NCI-H2196 (cell line): ENCODE results near the gene GLYATL3.
A peak's percentile ranks its signal among the peaks of the same experiment; 100 is the strongest.

ENCODE experiments used
- DNase-seq: peaks from one replicate; lab custom pipeline; 2025; ENCODE audit not compliant: unreplicated experiment; lab: John Stamatoyannopoulos, UW

The GLYATL3 gene

DNA sequence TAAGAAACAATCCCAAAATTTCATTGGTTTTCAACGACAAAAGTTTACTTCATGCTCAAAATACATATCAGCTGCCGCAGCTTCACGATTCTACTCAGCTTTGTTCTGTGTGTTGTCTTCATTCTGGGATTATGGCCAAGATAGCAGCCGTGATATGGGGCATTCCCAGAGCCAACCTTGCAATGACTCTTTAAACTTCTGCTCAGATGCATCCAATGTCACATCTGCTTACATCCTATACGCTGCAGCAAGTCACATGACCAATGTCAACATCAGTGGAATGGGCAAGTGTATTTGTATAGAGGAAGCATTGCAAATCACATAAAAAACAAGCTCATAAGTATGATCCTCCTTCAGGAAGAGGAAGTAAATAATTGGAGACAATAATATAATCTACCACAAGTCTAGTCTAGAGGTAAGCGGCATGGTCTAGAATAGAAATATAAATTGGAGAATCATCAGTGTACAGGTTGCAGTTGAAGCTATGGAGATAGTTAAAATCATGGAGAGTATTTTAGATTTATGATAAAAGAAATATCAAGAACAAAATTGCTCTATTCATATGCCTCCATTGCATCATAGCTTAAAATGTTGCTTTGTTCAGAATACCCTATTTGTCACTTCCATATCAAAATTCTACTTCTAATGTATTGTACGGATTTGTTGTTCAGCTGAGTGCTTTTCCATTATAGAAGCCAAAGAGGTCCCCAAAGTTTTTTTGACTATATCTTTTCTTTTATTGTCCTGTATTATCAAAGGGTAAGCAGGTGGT is 43.5 kb downstream of the GLYATL3 start:
- peak; percentile 81 for DNase-seq

DNA sequence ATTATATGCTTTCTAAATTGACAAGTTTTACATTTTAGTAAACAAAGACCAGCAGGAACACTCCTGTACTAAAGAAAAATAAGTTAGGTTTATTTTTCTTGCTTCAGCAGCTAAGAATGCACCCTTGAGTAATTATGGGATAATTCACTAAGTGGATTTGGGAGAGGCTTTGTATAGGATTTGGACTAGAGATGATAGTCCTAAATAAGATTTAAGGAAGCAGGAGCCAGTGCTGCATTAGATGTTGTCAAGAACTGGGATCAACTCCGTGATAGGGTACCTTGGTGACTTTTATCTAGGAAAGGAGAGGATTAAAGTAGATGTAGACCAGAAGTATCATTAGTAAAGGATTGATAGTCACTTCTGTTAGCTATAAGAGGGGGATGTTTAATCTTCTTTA is 46.6 kb downstream of the GLYATL3 start:
- DNase-seq = no peak

DNA sequence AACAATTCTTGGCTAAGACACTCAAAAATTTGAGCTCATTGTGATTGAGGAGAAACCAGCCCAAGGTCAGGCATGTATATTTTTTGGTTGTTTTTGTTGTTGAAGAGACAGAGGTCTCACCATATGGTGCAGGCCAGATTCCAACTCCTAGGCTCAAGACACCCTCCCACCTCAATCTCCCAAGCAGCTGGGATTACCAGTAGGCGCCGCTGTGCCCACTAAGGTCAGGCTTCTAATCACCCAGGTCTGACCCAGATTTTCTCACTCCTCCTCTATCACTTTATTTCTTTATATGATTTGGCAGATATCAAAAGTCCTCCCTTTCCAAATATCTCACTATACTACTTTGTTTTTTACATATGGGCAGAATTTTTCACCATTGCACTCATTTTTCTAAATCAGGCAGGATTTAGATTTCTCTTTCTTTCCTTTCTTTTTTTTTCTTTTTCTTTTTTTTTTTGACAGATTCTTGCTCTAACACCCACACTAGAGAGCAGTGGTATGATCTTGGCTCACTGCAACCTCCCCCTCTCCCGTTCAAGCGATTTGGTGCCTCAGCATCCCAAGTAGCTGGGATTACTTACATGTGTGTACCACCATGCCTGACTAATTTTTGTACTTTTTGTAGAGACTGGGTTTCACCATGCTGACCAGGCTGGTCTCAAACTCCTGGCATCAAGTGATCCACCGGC is 49.0 kb downstream of the GLYATL3 start:
- DNase-seq = no peak

DNA sequence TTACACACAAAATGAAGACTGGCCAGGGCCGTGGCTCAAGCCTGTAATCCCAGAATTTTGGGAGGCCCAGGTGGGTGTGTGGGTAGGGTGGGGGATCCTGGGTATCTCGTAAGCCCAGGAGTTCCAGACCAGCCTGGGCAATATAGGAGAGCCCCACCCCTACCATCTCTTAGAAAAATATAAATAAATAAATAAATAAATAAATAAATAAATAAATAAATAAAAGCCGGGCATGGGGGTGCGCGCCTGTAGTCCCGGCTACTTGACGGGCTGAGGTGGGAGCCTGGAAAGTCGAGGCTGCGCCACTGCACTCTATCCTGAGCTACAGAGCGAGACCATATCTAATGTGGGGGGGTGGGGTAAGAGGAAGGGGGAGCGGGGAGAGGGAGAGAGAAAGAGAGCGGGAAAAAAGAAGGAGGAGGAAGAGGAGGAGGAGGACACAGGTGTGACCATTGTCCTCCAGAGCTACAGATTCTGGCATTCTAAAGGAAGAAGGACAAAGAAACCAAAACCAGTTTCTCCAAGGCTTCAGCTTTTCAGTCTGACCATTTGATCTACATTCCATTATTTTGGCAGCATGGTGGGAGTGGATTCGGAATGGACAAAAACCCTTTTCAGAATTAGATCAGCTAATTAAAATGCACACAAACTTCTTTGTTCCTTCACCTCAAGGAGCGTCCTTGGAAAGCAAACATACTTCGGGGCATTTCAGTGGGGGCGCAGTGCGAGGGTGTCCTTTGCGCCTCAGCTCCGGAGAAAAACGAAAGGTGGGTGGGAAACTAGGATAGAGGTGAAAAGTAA is 50.2 kb downstream of the GLYATL3 start:
- no peak for DNase-seq

DNA sequence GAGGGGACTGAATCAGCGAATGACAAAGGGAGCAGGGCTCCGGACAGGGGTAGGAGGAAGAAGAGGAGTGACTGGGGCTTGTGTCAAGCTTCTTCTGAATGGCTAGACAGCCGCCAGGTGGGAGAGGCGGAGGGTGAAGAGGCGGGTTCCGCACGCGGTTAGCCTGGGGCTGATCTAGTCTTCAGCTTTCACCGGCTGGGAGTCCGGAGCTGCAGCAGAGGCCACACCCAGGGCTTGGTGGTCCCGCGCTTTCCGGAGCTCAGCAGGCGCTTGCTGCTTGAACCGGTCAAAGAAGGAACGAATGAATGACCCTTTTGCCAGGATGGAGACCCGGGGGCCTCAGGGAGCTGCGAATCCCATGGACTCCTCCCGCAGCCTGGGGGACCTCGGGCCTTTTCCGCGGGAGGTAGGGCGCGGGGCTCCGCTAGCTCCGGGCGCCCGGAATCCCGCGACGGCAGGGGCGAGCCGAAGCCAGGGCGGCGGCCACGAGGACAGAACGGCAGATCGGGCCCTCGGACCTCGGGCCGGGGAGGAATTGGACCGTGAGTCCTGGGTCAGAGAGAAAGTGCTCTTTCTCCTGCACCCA is 50.9 kb downstream of the GLYATL3 start, which contains the start of gene C6orf141:
Gene C6orf141, plus strand, starts transcription at position 177 of the 586 bp plus-strand sequence. Its CDS starts 125 bp downstream, at position 302.
- DNase-seq = peak; percentile 79

DNA sequence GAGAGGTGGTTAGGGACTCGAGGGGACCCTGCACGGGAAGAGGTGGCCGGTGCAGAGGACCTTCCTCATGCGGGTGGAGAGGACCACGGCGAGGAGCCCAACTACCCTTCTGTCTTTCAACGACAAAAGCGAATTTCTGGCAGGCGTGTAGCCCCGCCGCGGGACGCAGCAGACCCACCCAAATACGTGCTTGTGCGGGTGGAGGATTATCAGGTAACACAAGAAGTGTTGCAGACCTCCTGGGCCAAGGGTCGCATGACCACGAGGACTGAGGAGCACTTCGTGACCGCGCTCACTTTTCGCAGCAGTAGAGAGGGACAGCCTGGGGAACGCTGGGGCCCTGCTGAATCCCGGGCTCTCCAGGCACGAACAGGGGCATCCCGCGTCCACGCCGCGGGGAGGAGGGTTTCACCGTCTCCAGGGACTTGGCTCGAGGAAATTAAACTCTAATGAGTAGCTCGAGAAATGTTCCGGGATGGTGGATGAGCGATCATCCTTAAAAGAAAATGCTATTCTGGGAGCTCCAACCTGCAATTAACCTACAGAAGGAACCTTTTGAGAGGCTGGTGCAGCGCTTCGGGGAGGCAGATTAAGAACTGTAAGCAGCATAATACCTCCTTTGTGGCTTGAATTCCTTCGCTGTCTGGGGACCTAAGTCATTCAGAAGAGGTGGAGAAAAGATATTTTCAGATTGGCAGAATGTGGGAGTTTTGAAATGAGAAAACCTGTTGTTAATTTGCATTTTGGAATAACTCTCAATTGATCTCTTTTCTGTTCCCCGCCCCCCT is 51.5 kb downstream of the GLYATL3 start:
- no peak for DNase-seq

DNA sequence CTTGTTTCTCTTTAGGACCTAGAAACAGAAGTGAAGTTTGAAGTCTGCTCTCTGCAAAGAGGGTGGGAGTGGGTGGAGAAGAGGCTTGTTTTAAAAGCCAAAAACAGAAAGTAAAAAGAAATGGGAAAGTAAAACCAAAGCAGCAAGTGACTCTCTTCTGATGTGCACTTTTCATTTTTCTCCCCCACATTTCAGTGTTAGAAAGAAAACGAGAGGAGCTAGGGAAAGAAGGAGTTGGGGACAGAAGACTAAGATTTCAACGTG is 52.1 kb downstream of the GLYATL3 start:
- DNase-seq = no peak

DNA sequence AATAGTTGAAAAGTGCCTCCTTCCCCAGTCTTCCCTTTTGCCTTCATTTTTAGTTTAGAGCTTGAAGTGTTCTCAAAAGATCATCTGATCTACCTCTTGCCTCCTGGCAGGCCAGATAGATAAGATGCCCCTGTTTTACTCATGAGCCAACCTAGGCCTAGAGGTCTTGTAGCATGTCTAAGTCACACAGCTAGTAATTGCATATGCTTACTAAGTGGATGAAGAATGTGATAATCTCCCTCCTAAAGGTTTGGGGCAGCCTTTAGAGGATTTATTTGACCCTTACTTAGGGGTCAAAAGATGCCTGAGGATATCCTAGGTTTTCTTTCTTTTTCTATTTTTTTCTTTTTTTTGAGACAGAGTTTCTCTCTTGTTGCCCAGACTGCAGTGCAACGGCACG is 52.9 kb downstream of the GLYATL3 start:
- no peak for DNase-seq

DNA sequence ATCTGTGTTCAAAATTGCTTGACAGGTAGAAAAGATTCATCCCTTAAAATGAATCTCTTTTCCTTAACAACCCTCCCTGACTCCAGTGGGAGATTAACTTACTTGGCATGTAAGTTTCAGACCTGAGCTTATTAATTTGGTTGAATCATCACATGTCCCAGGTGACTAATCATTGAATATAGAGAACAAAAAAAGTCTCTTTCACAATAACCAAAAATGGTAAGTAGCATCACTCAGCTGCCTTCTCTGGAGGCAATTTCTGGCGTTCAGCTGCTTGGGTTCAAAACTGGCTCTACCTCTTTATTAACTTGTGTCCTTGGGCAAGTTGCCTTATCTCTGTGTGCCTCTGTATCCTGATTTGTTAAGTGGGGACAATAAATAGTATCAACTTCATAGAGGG is 53.7 kb downstream of the GLYATL3 start:
- DNase-seq = no peak

DNA sequence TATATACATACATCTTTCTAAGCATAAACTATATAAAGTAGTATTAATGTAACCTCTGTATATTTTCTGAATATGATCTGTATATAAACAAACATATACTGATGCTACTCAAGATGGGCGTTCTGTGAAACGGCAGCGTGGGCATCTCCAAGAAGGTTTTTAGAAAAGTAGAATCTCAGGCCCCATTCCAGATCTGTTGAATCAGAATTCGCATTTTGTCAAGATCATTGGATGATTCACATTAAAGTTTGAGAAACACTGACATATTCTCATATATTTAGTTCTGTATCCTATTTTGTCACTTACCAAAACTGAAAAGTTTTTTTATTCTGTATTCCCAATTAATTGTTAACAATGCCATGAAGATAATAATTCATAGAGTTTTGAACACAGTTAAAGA is 56.2 kb downstream of the GLYATL3 start:
- DNase-seq = no peak

DNA sequence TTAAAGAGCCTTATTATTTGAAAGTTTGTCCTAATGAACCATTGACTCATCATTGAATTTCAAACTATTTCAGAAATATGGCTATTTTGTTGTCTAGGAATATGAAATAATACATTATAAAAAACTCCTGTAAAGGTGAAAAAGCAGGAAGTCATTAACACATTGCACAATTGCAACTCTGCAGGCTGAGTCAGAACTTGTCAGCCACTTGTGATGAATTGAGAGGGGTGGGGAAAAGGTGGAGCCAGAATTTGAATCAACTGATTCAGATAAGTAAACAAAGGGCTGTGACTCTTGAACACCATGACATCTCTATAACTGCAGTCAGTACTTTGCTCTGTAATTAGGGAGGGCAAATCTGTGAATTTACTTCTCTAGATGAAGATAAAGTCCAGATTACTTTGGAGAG is 56.7 kb downstream of the GLYATL3 start:
- DNase-seq = peak; percentile 68

DNA sequence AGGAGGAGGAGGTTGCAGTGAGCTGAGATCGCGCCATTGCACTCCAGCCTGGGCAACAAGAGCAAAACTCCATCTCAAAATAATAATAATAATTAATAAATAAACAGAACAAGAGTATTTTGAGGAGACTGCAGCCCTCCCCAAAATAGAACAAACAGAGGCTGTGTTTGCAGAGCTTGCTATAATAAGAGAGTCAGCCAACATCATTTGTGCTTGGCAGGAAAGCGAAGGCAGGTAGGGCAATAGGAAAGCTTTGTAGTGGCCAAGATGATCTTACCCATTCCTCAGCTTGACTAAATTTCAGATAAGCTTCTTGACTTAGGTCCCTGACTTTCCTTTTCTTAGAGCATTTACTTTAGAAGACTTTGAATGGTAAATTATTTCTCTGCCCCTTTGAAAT is 57.5 kb downstream of the GLYATL3 start:
- peak; percentile 8 for DNase-seq

DNA sequence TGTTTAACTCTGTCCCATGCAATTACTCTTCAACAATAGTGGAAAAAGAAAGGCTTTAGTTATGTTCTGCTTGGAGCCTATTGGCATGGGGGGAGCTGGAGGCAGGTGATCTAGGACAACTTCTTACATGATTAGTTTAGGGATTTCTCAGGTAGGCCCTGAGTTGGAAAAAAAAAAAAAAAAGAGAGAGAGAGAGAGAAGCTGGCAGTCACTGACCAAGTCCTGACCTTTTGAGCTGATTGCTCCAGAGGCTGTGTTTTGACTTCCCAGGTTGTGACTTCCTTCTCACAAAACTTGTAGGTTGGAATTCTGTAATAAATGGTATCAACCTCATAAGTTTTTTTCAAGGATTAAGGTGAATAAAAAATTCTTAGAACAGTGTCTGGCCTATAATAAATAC is 58.5 kb downstream of the GLYATL3 start:
- no peak for DNase-seq

DNA sequence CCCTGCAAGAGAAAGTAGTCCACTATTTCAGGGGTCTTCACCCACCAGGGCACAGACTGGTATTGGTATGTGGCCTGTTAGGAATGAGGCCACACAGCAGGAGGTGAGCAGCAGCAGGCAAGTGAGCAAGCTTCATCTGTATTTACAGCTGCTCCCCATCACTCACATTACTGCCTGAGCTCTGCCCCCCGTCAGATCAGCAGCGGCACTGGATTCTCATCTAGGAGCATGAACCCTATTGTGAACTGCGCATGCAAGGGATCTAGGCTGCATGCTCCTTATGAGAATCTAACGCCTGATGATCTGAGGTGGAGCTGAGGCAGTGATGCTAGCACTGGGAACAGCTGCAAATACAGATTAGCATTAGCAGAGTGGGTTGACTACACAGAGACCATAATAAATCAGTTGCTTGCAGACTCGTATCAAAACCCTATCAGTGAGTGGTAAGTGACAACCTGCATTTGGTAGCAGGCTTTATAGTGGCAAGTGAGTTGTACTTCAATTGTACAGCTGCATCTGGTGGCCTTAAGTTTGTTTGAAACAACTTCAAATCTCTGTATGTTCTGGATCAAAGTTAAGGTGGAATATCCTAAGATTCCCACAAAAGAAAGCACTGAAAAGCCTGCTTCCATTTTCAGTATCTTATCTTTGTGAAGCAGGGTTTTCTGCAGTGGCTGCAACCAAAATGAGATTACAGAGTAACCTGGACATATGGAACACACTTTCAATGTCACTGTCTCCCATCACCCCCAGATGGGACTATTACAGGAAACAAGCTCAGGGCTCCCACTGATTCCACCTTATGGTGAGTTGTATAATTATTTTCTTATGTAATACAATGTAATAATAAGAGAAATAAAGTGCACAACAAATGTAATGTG is 63.5 kb downstream of the GLYATL3 start:
- DNase-seq = no peak

DNA sequence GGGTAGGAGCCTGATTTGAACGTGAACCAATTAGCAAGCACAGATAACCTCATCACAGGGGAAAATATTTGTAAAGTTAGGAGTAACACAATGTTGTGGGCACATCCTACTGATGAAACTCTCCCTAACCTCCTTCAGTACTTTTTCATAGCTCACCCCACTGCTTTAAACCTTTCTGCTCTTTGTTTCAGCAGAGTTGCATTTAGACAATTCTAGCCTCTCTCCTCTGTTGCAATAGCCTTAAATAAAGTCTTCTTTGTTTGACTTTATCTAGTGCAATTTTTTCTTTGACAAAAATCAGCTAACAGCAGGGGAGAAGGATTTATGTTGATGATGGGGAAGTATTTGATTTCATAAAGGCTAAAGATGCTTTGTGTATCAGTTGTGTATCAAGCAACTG is 64.8 kb downstream of the GLYATL3 start:
- DNase-seq = no peak

DNA sequence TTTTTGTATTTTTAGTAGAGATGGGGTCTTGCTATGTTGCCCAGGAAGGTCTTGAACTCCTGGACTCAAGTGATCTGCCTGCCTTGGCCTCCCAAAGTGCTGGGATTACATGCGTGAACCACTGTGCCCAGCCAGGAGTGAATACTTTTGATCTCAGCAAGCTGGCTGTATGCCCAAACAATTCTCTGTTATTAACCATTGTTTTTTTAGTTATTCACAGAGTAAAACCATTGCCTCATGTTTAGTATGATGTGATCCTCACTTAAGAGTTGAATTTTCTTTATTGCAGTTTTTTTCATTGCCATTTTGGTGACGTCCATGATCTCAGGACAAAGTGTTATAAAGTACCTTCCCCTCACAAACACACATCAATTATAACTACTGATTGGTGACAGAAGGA is 65.5 kb downstream of the GLYATL3 start:
- no peak for DNase-seq

DNA sequence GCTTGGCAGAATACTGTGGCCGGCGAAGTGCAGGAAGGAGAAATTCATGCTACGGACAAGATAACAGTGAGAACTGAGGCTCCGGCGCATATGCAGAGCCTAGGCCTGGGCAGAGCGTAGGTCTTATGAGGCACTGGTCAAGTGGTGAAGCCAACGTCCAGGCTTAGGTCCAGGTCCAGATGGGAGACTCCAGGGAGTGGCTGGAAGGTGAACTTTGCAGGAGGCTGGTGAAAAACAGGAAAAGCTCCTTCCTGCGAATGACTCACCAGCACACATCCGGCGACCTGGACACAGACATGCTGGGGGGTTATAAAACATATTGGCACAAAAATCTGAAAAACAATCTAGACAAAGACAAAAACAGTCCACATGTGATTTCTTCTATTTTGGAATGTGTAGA is 66.1 kb downstream of the GLYATL3 start:
- no peak for DNase-seq

DNA sequence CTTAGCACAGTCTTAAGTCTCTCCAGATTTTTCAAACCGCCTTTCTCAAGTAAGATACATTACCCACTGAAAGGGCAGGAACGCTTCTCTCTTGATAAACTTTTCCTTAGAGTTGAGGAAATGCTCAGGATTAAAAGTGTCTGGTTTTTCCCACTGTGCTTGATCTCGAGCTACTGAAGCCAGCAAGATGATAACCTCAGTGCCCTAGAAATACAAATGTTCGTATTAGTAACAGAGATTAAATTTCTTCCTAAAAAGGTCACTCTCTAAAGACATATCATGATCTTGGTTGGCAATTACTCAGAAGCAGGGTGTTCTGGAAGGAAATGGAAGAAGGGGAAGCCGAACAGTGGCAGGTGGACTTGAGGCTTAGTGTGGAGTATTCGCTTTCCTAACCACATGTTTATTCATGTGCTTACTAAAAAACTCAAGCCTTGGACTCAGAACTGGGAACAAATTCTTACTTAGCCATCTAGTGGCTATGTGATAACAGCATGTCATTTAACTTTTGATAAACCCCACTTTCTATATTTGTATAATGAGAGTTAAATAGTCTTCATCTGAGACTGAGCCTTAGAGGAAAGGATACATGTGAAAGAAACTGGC is 70.9 kb downstream of the GLYATL3 start:
- DNase-seq = no peak

DNA sequence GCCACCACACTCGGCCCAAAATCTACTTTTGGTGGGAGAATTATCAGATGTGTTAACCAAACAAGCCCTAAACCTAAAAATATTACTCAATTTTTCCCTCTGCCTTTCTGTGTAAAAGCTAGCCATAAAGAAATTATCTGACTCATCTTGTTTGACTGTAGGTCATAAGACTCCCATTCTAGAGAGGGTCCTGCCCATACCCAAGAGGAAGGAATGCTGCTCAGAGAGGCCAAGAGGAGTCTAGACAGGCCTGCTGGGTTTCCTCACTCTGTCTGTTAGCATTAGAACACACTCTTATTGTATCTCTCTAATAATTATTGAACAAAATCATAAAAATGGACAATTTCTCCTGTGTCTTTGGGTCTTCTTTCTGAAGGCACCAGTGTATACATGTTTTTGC is 76.9 kb downstream of the GLYATL3 start:
- DNase-seq = no peak
